GM08714 (cell line): ENCODE data around the gene SRCIN1.
A peak's percentile ranks its signal among the peaks of the same experiment; 100 is the strongest.

Experiments
- H3K4me3 ChIP-seq: fragments of 200-500 bp; sonication (Bioruptor generic); 2 replicates; pipeline ENCODE4 v1.5.1; 2014; ENCODE audit warnings: mild to moderate bottlenecking, low read length, inconsistent platforms
- ZNF274 ChIP-seq: IDR thresholded peaks from 2 replicates; pipeline ENCODE4 v1.6.1; 2012; ENCODE audit warnings: mild to moderate bottlenecking, low read depth, low read length

Gene SRCIN1

GRCh38 chr17:38606646-38607611 is 1.2 kb upstream of the SRCIN1 start:
- peak overlapping the region; percentile 56; the same call in 1 of the 2 replicates for H3K4me3 ChIP-seq
- TF ChIP-seq ZNF274 = no peak

DNA sequence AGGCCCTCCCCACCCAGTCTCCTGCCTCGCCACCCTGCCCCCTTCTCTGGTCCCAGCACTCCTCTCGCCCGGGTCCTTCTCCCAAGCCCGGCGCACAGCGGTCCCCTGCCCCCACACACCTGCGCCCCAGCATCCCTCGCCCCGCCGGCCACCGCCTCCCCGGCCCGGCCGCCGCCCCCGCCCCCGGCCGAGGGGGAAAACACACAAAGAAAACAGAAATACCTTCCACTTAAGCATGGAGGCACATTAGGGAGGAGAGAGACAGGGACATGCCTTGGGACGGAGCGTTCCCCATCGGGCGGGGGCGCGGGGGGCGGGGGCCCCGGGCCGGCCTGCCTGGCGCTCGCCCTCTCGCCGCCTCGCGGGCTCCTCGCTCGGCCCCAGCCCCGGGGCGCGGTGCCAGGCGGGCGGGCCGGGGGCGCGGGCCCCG is 326 bp downstream of the SRCIN1 start:
- H3K4me3 ChIP-seq = no peak overlapping the region
- no peak for TF ChIP-seq ZNF274

GRCh38 chr17:38604479-38605403 is 1.0 kb downstream of the SRCIN1 start:
- H3K4me3 ChIP-seq = no peak overlapping the region
- no peak for TF ChIP-seq ZNF274

- no peak for TF ChIP-seq ZNF274
- H3K4me3 ChIP-seq = no peak overlapping the region
Observed at GRCh38 chr17:38603786-38604478, 1.8 kb downstream of the SRCIN1 start.

- TF ChIP-seq ZNF274 = no peak
- no peak overlapping the region for H3K4me3 ChIP-seq
Observed at GRCh38 chr17:38602956-38603785, 2.6 kb downstream of the SRCIN1 start.

DNA sequence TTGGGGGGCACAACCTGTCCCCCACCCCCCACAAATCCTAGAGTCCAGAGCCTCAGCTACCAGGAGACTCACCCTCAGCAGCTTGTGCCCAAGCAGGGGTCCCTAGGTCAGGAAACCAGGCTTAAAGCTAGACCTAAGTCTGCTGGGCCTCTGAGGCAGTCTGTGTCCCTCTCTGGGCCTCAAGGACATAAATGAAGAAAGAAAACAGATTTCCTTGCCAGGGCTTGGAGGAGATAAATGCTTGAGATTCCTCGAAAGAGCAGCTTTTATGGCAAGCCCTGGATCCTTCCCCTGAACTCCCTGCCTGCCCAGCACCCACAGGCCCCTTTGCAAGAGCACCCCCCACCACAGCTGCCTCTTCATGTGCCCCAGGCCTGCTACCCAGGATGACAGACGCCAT is 3.3 kb downstream of the SRCIN1 start:
- TF ChIP-seq ZNF274 = no peak
- no peak overlapping the region for H3K4me3 ChIP-seq

DNA sequence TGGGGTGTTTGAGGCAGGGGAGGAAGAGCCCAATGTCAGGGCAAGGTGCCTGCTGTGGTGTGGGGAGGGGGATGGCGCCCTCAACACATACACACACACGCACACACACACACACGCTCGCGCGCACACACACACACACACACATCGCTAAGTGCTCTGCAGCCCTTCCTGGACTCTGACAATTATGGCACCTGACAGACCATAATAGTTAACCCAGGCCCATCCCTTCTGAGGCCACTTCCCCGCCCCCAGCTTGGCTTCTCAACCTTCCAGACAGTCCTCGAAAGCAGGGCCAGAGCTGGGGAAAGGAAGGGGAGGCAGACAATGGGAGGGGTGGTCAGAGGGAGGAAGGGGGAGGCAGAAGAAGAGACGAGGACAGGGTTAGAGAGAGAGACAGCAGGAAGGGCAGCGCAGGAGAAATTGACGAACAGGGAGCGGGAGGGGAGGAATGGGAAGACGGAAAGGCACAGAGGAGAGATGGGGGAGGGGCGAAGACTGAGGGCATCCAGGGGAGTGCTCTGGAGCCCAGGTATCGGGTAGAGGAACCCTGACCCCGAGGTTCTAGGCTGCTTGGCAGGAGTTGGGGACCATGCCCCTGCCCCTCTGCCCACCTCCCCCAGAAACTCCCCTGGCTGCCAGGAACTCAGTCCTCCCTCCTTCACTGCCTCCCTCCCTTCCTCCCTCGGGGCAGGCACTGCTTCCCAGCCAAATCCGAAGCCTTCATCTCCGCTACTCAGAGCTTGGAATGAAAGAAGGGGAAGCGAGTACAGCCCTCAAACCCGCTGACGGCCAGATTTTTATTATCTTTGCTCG is 4.0 kb downstream of the SRCIN1 start:
- TF ChIP-seq ZNF274 = no peak
- no peak overlapping the region for H3K4me3 ChIP-seq

DNA sequence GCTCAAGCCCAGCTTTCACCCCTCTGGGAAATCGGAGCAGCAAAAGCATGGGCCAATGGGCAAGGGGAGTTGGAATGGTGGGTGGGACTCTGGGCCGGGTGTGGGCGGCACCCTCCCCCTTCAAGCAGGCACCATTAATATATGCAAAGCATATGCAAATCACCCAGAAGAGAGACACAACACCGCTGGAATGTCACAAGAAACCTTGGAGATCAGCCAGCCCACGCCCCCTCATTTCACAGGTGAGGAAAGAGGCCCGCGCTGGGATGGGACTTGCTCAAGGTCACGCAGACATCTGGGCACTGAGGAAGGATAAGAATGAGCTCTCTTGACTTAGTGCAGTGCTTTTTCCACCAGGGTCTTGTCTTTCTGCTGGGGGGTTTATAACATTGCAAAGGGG is 4.8 kb downstream of the SRCIN1 start:
- no peak for TF ChIP-seq ZNF274
- H3K4me3 ChIP-seq = no peak overlapping the region

DNA sequence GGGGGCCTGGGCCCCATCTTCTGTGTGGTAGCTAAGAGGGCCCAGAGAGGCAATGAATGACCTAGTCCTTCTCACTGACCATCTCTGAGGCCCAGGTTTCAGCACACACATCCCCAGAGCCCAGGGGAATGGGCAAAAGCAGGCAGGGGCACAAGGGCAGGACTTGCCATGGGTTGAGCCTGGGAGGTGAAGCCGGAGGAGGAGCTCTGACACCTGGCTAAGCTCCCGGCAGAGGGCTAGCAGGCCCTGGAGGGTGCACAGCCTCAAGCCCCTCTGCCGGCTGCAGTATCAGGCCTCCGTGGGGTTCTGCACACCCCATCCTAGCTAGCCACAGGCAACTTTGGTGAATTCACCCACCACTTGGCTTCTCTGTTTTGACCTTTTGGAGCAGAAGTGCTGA is 5.3 kb downstream of the SRCIN1 start:
- TF ChIP-seq ZNF274 = no peak
- no peak overlapping the region for H3K4me3 ChIP-seq

GRCh38 chr17:38599398-38599856 is 6.3 kb downstream of the SRCIN1 start:
- H3K4me3 ChIP-seq = no peak overlapping the region
- TF ChIP-seq ZNF274 = no peak

GRCh38 chr17:38598995-38599394 is 6.8 kb downstream of the SRCIN1 start:
- H3K4me3 ChIP-seq = no peak overlapping the region
- no peak for TF ChIP-seq ZNF274

- no peak overlapping the region for H3K4me3 ChIP-seq
- TF ChIP-seq ZNF274 = no peak
Observed at GRCh38 chr17:38598536-38598935, 7.2 kb downstream of the SRCIN1 start.
